ENCODE results near the gene STARD7.
"Not testable (repeated sequence)": the region's sequence is repeated elsewhere in the genome, so short reads cannot be mapped to it uniquely, and the experiment has no call there.

The STARD7 gene

DNA sequence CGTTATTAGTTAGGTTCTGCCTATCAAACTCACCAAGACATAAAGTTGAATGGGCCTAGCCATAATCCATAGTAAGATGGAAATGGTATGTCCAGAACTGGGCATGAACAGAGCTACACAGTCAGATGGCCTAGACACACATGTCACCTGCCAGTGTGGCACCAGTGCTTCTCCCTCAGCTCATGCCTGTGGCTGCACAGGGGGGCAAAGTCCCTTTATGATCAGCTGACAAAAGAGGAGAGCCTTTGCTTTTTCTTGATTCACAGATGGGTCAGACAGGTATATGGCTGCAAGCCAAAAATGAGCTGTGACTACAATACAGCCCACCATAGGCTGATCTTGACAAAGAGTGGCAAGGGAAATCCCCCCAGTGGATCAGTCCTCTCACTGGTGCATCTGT, 28.3 kb upstream of the STARD7 start:
- no peak for DNase-seq (ENCODE audit: low spot score)

GRCh38 chr2:96233880-96234316, 25.3 kb upstream of the STARD7 start:
- no peak for DNase-seq (ENCODE audit: low spot score)

DNA sequence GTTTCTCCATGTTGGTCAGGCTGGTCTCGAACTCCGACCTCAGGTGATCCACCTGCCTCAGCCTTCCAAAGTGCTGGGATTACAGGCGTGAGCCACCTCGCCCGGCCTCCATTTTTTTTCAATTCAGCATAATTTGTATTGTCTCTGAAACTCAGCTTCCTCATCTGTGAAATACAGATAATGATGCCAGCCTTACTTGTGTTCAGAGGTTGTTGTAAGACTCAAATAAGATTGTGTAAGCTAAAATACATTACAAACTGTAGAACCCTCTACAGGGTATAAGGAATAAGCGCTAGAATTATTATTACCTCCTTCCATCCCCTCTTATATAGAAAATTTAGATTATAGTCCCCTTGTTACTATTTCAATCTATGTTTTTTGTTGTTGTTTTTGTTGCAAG, 24.8 kb upstream of the STARD7 start:
- DNase-seq (ENCODE audit: low spot score) = no peak

GRCh38 chr2:96231316-96231715, 22.7 kb upstream of the STARD7 start:
- no peak for DNase-seq (ENCODE audit: low spot score)

GRCh38 chr2:96225016-96225533, 16.4 kb upstream of the STARD7 start:
- no peak for DNase-seq (ENCODE audit: low spot score)

- not testable (repeated sequence) for DNase-seq (ENCODE audit: low spot score)
Observed at GRCh38 chr2:96221106-96221505, 12.5 kb upstream of the STARD7 start.

DNA sequence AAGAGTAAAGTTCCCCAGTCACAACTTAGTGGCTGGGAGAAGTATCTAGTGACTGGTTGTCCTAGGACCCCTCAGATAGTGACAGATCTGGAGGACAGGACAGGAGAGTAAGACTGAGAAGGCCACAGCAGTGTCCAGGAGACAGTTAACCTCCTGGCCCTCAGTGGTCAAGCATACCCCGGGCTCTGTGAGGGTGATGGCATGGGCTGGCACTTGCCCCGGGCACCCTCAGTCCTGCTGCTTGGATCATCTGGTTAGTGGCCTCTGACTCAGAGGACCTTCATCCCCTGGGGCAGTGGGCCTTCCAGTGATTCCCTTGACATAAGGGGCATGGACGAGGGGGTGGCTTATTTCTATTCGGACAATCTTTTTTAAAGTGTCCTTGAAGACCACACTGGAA, 11.3 kb upstream of the STARD7 start:
- DNase-seq (ENCODE audit: low spot score) = not testable (repeated sequence)

DNA sequence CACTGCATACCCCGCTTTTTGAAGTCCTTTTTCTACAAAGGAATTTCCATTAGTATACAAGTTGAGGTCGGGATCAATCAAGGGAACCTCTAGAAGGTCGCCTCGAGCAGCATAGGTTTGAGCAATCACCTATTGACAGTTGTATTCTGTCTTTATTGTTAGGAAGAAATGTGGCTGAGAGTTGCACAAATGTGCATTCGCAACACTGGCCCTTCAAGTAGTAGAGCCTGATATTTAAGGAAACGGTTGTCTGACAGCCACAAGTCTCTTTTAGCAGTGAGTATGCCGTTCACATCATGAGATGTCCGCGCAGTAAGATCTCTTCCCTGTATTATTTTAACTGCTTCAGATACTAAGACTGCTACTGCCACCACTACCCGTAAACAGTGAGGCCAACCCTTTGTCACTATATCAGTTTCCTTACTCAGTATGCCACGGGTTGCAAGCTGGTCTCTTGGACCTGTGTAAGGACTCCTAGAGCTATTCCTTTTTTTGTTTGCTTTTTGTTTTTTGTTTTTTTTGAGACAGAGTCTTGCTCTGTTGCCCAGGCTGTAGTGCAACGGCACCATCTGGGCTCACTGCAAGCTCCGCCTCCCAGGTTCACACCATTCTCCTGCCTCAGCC, 10.0 kb upstream of the STARD7 start:
- no peak for DNase-seq (ENCODE audit: low spot score)

DNA sequence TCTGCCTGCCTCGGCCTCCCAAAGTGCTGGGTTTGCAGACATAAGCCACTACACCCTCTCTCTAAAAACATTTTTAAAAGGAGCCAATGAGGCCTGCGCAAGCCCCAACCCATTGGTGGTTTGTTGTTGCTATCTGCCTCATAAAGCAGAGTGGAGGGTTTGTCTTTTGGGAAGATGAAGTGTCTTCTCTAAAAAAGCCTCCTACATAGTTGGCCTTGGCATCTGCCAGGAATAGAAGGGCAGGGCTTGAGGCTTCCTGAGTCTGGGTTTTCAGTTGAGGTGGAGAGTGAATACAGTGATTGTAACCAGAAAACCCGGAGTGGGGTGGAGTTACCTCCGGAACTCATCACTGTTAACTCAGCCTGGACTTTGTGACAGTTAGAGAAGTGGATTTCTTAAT, 5.9 kb upstream of the STARD7 start:
- no peak for DNase-seq (ENCODE audit: low spot score)

DNA sequence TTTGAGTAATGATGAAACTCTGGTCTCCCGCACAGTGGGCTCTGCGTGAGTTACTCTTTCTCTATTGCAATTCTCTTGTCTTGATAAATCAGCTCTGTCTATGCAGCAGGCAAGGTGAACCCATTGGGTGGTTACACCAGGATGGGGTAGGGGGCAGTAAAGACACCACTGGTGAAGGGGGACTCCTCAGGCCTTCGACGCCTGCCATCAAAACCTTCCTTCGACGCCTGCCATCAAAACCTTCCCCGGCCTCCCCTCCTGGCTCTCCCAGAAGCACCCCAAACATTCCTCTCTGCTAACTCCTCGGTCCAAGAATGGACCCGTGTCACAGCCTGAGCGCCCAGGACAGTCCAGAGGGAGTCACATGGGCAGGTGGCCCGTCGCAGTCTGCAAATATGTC, 4.8 kb upstream of the STARD7 start:
- no peak for DNase-seq (ENCODE audit: low spot score)

GRCh38 chr2:96212339-96212738, 3.7 kb upstream of the STARD7 start:
- DNase-seq (ENCODE audit: low spot score) = no peak

DNA sequence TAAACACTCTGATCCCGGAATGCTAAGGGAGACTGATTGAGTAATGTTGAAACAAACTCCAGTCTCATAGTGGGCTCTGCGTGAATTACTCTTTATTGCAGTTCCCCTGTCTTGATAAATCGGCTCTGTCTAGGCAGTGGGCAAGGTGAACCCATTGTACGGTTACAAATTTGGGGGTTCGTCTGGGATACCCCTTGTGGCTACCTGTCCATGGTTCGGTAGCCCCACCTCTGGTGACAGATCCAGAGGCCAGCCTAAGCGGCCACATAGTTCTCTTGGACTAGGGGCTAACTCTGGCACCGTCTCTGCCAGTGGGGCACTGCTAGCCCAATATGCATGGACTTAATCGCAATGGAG, 1.1 kb upstream of the STARD7 start:
- no peak for DNase-seq (ENCODE audit: low spot score)

DNA sequence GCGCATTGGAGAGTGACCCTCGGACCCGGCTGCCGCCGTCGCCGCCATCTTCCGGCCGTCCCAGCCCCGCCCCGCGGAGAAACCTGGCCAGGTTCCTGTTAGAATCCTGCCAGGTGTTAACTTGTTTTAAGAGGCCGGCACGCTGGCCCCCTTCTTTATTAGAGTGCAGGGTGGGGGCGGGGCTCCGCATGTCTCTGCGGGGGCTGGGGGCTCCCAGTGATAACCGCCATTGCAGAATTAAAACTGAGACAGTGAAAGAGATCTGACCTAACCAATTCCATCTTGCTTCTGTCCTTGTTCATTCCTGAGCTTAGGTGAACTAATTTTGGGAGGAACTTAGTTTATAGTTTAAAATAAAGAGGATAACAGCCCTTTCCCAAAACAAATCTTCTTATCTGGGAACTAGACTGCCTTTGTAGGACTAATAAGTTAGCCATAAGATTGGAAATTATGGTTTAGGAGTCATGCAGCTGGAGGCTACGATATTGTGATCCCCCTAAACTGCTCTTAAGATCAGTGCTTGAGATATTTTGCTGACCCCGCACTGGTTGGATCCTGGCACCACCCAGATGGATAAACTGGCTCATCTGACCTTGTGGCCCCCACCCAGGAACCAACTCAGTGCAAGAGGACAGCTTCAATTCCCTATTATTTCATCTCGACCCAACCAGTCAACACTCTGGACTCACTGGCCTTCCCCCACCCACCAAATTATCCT, 543 bp upstream of the STARD7 start:
- DNase-seq (ENCODE audit: low spot score) = no peak

- no peak for DNase-seq (ENCODE audit: low spot score)
Observed at GRCh38 chr2:96207774-96208142, 869 bp downstream of the STARD7 start.

- DNase-seq (ENCODE audit: low spot score) = no peak
Observed at GRCh38 chr2:96207073-96207773, 1.4 kb downstream of the STARD7 start.

GRCh38 chr2:96205888-96206287, 2.7 kb downstream of the STARD7 start:
- no peak for DNase-seq (ENCODE audit: low spot score)

DNA sequence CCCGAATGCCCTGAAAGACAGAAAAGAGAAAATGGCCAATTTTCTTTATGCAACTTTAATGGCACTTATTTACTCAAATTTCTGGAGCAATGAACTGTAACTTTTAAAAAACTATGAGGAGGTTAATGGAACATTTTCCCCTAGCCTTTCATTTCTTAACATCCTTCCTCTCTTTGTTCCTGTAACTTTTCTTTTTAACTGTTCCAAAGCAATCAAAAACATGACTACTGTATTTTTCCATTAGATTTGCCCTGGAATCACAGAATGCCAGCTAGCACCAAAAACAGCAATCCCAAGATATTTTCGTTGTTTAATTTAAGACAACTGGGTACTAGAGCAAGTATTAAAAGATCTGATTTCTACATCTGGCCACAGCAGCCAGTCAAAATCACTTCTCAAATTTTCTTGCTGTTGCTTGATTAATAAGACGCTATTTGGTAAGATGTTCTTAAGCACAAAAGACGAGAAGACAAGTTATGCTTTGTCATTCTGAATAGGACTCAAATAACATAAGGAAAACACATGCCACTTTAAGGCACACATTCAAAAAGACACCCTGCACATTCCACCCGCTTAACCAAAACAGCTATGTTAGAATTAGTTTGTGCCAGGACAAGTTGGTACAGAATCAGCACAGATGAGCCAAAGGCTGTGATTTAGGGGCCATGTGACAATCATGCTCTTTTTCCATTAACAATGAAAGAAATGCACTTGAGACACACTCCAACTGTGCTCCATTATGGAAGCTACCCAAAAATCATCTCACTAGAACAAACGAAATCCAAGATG, 3.6 kb downstream of the STARD7 start:
- DNase-seq (ENCODE audit: low spot score) = no peak

DNA sequence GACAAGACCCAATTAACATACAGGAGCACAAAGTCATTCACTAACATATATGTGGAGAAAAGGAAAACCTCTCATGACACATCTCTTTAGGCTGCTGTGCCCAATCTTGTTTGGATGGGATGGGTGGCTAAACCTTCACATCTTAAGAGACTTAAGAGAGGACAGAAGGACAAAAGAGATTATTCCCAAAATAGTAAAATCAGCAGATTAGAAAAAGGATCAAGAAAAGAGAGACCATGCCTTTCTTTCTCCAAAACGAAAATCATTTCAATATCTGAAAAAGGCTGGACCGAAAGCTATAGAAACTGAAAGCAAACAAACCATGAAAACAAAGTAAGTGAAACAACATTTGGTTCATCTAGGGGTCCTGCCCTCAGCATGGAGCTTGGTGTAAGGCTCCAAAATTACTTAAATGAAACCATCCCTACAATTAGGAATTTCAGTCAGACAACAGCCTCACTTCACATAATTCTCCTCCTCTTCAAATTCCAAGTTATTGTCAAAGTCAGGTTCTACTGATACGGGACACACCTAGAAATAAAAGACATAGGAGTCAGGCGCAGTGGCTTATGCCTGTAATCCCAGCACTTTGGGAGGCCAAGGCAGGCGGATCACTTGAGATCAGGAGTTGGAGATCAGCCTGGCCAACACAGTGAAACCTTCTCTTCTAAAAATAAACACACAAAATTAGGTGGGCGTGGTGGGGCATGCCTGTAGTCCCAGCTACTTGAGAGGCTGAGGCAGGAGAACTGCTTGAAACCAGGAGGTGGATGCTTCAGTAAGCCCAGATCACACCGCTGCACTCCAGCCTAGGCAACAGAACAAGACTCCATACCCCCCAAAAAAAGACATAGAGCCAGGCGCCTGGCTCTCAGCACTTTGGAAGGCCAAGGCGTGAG, 5.2 kb downstream of the STARD7 start:
- no peak for DNase-seq (ENCODE audit: low spot score)

- no peak for DNase-seq (ENCODE audit: low spot score)
Observed at GRCh38 chr2:96202152-96202854, 6.3 kb downstream of the STARD7 start.

- no peak for DNase-seq (ENCODE audit: low spot score)
Observed at GRCh38 chr2:96201338-96201737, 7.3 kb downstream of the STARD7 start.
